Measurements from ENCODE around the gene SLX4IP.

GRCh38 chr20:10415013-10415650, 20.0 kb upstream of the SLX4IP start:
- no peak for TF ChIP-seq CTCF (IDR thresholded peaks at IDR 0.05)
- TF ChIP-seq POLR2A (IDR thresholded peaks at IDR 0.05): no peak

Data from adrenal gland (tissue), 5 donors.